ENCODE results near the gene CCDC9B.
A peak's percentile ranks its signal among the peaks of the same experiment; 100 is the strongest.

The CCDC9B gene

GRCh38 chr15:40327457-40327856, 13.3 kb downstream of the CCDC9B start:
- DNase-seq: no peak

GRCh38 chr15:40325700-40326099, 15.0 kb downstream of the CCDC9B start:
- no peak for DNase-seq

- DNase-seq: no peak
These were observed 15.6 kb downstream of the CCDC9B start for GRCh38 chr15:40325188-40325587.

- peak; percentile 25 for DNase-seq
These were observed 16.5 kb downstream of the CCDC9B start for GRCh38 chr15:40323953-40324937.

- DNase-seq: peak; percentile 83
These were observed 17.3 kb downstream of the CCDC9B start, which contains the start of gene INAFM2 for GRCh38 chr15:40323239-40323952. INAFM2 (plus strand) TSS chr15:40323692; CDS start chr15:40324056, 364 bp downstream.

GRCh38 chr15:40322531-40323238, 18.1 kb downstream of the CCDC9B start:
- no peak for DNase-seq

GRCh38 chr15:40320931-40321371, 19.8 kb downstream of the CCDC9B start:
- DNase-seq: peak; percentile 23

GRCh38 chr15:40320409-40320808, 20.3 kb downstream of the CCDC9B start:
- DNase-seq: no peak

- no peak for DNase-seq
These were observed 23.2 kb downstream of the CCDC9B start for GRCh38 chr15:40317580-40317979.

GRCh38 chr15:40316931-40317330, 23.8 kb downstream of the CCDC9B start:
- DNase-seq: no peak

- no peak for DNase-seq
These were observed 25.9 kb downstream of the CCDC9B start for GRCh38 chr15:40314723-40315276.

- peak; percentile 19 for DNase-seq
These were observed 27.0 kb downstream of the CCDC9B start for GRCh38 chr15:40313531-40314398.

GRCh38 chr15:40312370-40313158, 28.2 kb downstream of the CCDC9B start:
- no peak for DNase-seq

- DNase-seq: no peak
These were observed 29.7 kb downstream of the CCDC9B start for GRCh38 chr15:40310993-40311392.

- DNase-seq: peak; percentile 39
These were observed 30.5 kb downstream of the CCDC9B start for GRCh38 chr15:40310001-40310959.

GRCh38 chr15:40309344-40309862, 31.3 kb downstream of the CCDC9B start:
- DNase-seq: no peak

- peak; percentile 57 for DNase-seq
These were observed 33.1 kb downstream of the CCDC9B start, which contains the start of gene PLCB2 for GRCh38 chr15:40307421-40308211. PLCB2 (minus strand) TSS chr15:40307935; CDS start chr15:40307672, 263 bp downstream.

GRCh38 chr15:40306908-40307307, 33.8 kb downstream of the CCDC9B start:
- no peak for DNase-seq
